IMR-90 (cell line): Measurements from ENCODE around the gene TRPM8.

Experiments
- CTCF ChIP-seq: conservative IDR thresholded peaks from 2 replicates; pipeline ENCODE4 v1.5.1; 2012; ENCODE audit warnings: mild to moderate bottlenecking, low read depth, low read length, improper control_type of control experiment
- ELK1 ChIP-seq: fragments of 150-350 bp; IDR thresholded peaks from 2 replicates; pipeline ENCODE4 v1.6.1; 2016; ENCODE audit warnings: low read depth, mild to moderate bottlenecking, low read length, moderate library complexity, borderline replicate concordance
- MAFK ChIP-seq: IDR thresholded peaks from 2 replicates; pipeline ENCODE4 v1.6.1; 2012; ENCODE audit warnings: low read depth, low read length, improper control_type of control experiment
- MXI1 ChIP-seq: IDR thresholded peaks from 2 replicates; pipeline ENCODE4 v1.6.1; 2012; ENCODE audit warnings: low read depth, mild to moderate bottlenecking, low read length, moderate library complexity, borderline replicate concordance
- RFX5 ChIP-seq: IDR thresholded peaks from 2 replicates; pipeline ENCODE4 v1.8.0; 2012; ENCODE audit warnings: low read depth, mild to moderate bottlenecking, low read length, moderate library complexity

GRCh38 chr2:233967164-233967563 is 50.0 kb downstream of the TRPM8 start:
- TF ChIP-seq ELK1 (no peak), CTCF (no peak), MAFK (no peak), MXI1 (no peak), RFX5 (no peak)
